ENCODE data around the gene BMPER. TPM values are rescaled to one million over a fixed set of nuclear protein-coding genes. Genes with fewer than 3 reads are reported as not detected.
"Not testable (repeated sequence)": the region's sequence is repeated elsewhere in the genome, so short reads cannot be mapped to it uniquely, and the experiment has no call there.

BMPER gene
- polyA plus RNA-seq, 3 donors from 2014 or later, result not detected

DNA sequence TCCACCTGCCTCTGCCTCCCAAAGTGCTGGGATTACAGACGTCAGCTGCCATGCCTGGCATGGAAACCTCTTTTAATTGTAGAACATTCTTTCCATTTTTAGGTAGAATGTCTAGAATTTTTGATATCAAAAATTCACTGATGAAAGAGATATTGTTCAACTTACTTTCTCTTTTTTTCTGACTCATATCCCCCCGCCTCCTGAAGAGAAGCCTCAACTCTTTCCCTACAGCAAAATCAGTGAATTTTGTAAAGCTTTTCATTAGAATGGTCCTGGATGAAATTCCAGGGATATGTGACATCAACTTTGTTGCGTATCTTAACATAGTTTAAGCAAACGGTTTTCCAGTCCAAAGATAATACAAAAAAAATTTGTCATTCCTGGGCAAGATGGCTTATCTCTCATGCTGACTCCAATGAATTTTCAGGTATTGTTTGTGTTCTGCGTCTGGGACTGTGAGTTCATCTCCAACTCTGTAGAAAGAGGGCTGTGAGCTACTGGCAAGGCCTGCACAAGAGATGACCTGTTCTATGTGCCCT lies 256.8 kb downstream of the BMPER start:
- peaks cover 0 to 4% (median 0%) of the 10 kb centered on the region in 6 donors for H3K9me3 Mint-ChIP-seq
- peaks cover 0 to 5% (median 2%) of the 10 kb centered on the region in 3 donors for H3K27me3 Mint-ChIP-seq (ENCODE audit: low read depth in 3 of 3)
- DNase-seq, result no peak
- no peak overlapping the region for H3K27ac Mint-ChIP-seq
- H3K4me3 Mint-ChIP-seq, result no peak overlapping the region
- H3K4me1 Mint-ChIP-seq, result no peaks in the 10 kb centered on the region
- H3K36me3 Mint-ChIP-seq, result no peaks in the 10 kb centered on the region

DNA sequence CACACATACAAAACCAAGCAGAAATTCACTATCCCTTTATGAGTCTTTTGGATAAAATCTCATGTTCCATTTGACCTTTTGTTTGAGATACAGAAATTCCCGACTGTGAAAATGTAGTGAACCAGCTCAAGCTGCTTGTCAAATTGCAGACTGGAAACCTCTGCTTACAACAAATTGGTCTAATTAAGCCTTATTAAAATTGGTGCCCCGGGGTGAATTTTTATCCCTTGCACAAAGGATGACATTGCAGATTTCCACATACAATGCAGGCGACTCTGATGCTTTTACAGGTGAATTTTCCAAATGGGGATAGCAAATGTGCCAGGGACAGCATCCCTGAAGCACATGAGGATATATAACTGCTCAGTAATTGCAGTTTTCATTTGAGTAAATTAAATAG lies 257.3 kb downstream of the BMPER start:
- H3K9me3 Mint-ChIP-seq, result peaks cover 0 to 4% (median 0%) of the 10 kb centered on the region in 6 donors
- H3K36me3 Mint-ChIP-seq, result no peaks in the 10 kb centered on the region
- H3K4me3 Mint-ChIP-seq, result no peak overlapping the region
- H3K4me1 Mint-ChIP-seq, result no peaks in the 10 kb centered on the region
- DNase-seq, result no peak
- H3K27ac Mint-ChIP-seq, result no peak overlapping the region
- H3K27me3 Mint-ChIP-seq (ENCODE audit: low read depth in 3 of 3), result peaks cover 0 to 5% (median 2%) of the 10 kb centered on the region in 3 donors

DNA sequence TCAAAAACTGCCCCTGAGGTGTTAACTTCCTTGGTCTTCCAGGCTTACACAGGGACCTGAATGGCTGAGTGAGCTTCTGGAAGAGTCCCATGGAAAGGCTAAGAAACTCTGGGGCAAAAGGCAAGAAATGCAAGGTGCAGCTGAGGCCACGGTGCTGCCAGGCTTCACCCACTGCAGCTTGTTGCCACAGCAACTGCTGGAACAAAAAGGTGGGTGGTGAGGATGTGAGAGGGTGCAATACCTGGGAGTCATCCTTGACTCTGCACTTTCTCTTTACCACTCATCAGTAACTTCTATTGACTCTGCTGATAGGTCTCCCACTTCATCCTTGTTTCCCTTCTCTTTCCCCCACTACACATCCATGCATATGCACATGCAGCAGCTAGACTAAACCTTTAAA lies 258.6 kb downstream of the BMPER start:
- Mint-ChIP-seq H3K36me3 (no peaks in the 10 kb centered on the region), H3K4me1 (no peaks in the 10 kb centered on the region), H3K4me3 (no peak overlapping the region), H3K27me3 (ENCODE audit: low read depth in 3 of 3) (peaks cover 0 to 4% (median 3%) of the 10 kb centered on the region in 3 donors), H3K27ac (no peak overlapping the region), H3K9me3 (peaks cover 0 to 4% (median 0%) of the 10 kb centered on the region in 6 donors)
- DNase-seq, result no peak

DNA sequence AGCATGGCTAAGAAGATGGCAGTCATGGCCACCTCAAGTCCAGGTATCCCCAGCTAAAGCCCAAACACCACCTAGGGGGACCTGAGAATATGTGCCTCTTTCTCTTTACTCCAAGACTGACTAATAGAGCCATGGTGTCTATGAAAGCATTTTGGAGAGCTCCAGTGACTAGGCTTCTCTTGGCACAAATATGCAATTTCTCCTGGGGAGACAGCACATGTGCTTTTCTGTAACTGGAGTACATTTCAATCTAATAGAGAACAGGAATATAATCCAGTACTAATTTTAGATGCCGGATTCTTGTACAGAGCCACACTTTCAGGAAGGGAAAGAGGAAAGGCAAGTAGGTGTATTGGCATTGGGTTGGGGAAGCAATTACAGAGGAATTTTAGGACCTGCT lies 260.1 kb downstream of the BMPER start:
- no peaks in the 10 kb centered on the region for H3K36me3 Mint-ChIP-seq

GRCh38 chr7:34165927-34166550 lies 260.7 kb downstream of the BMPER start:
- H3K4me3 Mint-ChIP-seq, result no peak overlapping the region
- H3K36me3 Mint-ChIP-seq, result no peaks in the 10 kb centered on the region
- no peaks in the 10 kb centered on the region for H3K4me1 Mint-ChIP-seq
- DNase-seq, result no peak
- H3K9me3 Mint-ChIP-seq, result no peaks in the 10 kb centered on the region
- H3K27ac Mint-ChIP-seq, result no peak overlapping the region
- peaks cover 0 to 4% (median 3%) of the 10 kb centered on the region in 3 donors for H3K27me3 Mint-ChIP-seq (ENCODE audit: low read depth in 3 of 3)

More for the DNA sequence above, 260.1 kb downstream of the BMPER start:
- no peak for DNase-seq
- Mint-ChIP-seq H3K4me3 (no peak overlapping the region), H3K27ac (no peak overlapping the region), H3K27me3 (ENCODE audit: low read depth in 3 of 3) (peaks cover 0 to 4% (median 3%) of the 10 kb centered on the region in 3 donors), H3K4me1 (no peaks in the 10 kb centered on the region), H3K9me3 (peaks cover 0 to 2% (median 0%) of the 10 kb centered on the region in 6 donors)

DNA sequence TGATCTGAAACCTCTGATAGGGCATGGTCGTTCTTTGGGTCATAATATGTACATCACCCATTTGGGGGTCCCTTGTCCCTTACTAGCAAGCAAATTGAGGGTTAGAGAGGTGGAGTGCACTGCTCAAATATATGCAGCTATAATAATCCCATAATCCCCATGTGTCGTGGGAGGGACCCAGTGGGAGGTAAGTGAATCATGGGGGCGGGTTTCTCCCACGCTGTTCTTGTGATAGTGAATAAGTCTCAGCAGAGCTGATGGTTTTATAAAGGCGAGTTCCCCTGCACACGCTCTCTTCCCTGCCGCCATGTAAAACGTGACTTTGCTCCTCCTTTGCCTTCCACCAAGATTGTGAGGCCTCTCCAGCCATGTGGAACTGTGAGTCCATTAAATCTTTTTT lies 262.7 kb downstream of the BMPER start:
- H3K4me3 Mint-ChIP-seq, result no peak overlapping the region
- no peaks in the 10 kb centered on the region for H3K4me1 Mint-ChIP-seq
- H3K36me3 Mint-ChIP-seq, result no peaks in the 10 kb centered on the region
- peaks cover 0 to 4% (median 3%) of the 10 kb centered on the region in 3 donors for H3K27me3 Mint-ChIP-seq (ENCODE audit: low read depth in 3 of 3)
- H3K27ac Mint-ChIP-seq, result no peak overlapping the region
- no peaks in the 10 kb centered on the region for H3K9me3 Mint-ChIP-seq
- DNase-seq, result no peak

DNA sequence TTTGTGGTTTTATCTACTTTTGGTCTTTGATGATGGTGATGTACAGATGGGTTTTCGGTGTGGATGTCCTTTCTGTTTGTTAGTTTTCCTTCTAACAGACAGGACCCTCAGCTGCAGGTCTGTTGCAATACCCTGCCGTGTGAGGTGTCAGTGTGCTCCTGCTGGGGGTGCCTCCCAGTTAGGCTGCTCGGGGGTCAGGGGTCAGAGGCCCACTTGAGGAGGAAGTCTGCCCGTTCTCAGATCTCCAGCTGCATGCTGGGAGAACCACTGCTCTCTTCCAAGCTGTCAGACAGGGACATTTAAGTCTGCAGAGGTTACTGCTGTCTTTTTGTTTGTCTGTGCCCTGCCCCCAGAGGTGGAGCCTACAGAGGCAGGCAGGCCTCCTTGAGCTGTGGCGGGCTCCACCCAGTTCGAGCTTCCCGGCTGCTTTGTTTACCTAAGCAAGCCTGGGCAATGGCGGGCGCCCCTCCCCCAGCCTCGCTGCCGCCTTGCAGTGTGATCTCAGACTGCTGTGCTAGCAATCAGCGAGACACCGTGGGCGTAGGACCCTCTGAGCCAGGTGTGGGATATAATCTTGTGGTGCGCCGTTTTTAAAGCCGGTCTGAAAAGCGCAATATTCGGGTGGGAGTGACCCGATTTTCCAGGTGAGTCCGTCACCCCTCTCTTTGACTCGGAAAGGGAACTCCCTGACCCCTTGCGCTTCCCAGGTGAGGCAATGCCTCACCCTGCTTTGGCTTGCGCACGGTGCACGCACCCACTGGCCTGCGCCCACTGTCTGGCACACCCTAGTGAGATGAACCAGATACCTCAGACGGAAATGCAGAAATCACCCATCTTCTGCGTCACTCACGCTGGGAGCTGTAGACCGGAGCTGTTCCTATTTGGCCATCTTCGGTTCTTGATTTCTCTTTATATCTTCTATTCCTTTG lies 269.6 kb downstream of the BMPER start:
- DNase-seq; H3K27ac Mint-ChIP-seq; H3K27me3 Mint-ChIP-seq (ENCODE audit: low read depth in 3 of 3); H3K4me1 Mint-ChIP-seq; H3K4me3 Mint-ChIP-seq; H3K36me3 Mint-ChIP-seq: not testable (repeated sequence)
- peaks cover 0 to 23% (median 3%) of the 10 kb centered on the region in 6 donors for H3K9me3 Mint-ChIP-seq

- Mint-ChIP-seq H3K36me3 (no peaks in the 10 kb centered on the region), H3K9me3 (peaks cover 0 to 23% (median 3%) of the 10 kb centered on the region in 6 donors), H3K4me1 (no peaks in the 10 kb centered on the region), H3K27me3 (ENCODE audit: low read depth in 3 of 3) (peaks cover 0 to 3% (median 1%) of the 10 kb centered on the region in 3 donors), H3K27ac (peak overlapping the region in 1 of 6 donors; percentile 39), H3K4me3 (no peak overlapping the region)
- no peak for DNase-seq
Observed at GRCh38 chr7:34175837-34176236, 270.5 kb downstream of the BMPER start.

- no peaks in the 10 kb centered on the region for H3K36me3 Mint-ChIP-seq
- no peak overlapping the region for H3K27ac Mint-ChIP-seq
- no peak overlapping the region for H3K4me3 Mint-ChIP-seq
- peaks cover 0 to 27% (median 4%) of the 10 kb centered on the region in 6 donors for H3K9me3 Mint-ChIP-seq
- H3K4me1 Mint-ChIP-seq, result no peaks in the 10 kb centered on the region
- DNase-seq, result no peak
- peaks cover 0 to 3% (median 1%) of the 10 kb centered on the region in 3 donors for H3K27me3 Mint-ChIP-seq (ENCODE audit: low read depth in 3 of 3)
Observed at GRCh38 chr7:34177476-34177875, 272.1 kb downstream of the BMPER start.

GRCh38 chr7:34181271-34181958 lies 276.1 kb downstream of the BMPER start:
- Mint-ChIP-seq H3K27me3 (ENCODE audit: low read depth in 3 of 3) (no peaks in the 10 kb centered on the region), H3K27ac (no peak overlapping the region), H3K36me3 (no peaks in the 10 kb centered on the region), H3K9me3 (peaks cover 0 to 15% (median 2%) of the 10 kb centered on the region in 6 donors), H3K4me3 (no peak overlapping the region), H3K4me1 (no peaks in the 10 kb centered on the region)
- DNase-seq, result no peak

- Mint-ChIP-seq H3K4me1 (no peaks in the 10 kb centered on the region), H3K9me3 (peaks cover 0 to 5% (median 2%) of the 10 kb centered on the region in 6 donors), H3K36me3 (no peaks in the 10 kb centered on the region), H3K27ac (no peak overlapping the region), H3K4me3 (no peak overlapping the region), H3K27me3 (ENCODE audit: low read depth in 3 of 3) (peaks cover 0 to 1% (median 0%) of the 10 kb centered on the region in 3 donors)
- DNase-seq, result no peak
Observed at GRCh38 chr7:34184466-34184865, 279.1 kb downstream of the BMPER start.

- Mint-ChIP-seq H3K4me3 (no peak overlapping the region), H3K36me3 (no peaks in the 10 kb centered on the region), H3K27me3 (ENCODE audit: low read depth in 3 of 3) (peaks cover 0 to 1% (median 0%) of the 10 kb centered on the region in 3 donors), H3K27ac (no peak overlapping the region), H3K9me3 (peaks cover 0 to 3% (median 0%) of the 10 kb centered on the region in 6 donors), H3K4me1 (no peaks in the 10 kb centered on the region)
- DNase-seq, result no peak
Observed at GRCh38 chr7:34187798-34188307, 282.5 kb downstream of the BMPER start.

- DNase-seq, result no peak
- no peak overlapping the region for H3K27ac Mint-ChIP-seq
- no peak overlapping the region for H3K4me3 Mint-ChIP-seq
- H3K36me3 Mint-ChIP-seq, result no peaks in the 10 kb centered on the region
- peaks cover 0 to 1% (median 0%) of the 10 kb centered on the region in 3 donors for H3K27me3 Mint-ChIP-seq (ENCODE audit: low read depth in 3 of 3)
- peaks cover 0 to 3% (median 0%) of the 10 kb centered on the region in 6 donors for H3K9me3 Mint-ChIP-seq
- no peaks in the 10 kb centered on the region for H3K4me1 Mint-ChIP-seq
Observed at GRCh38 chr7:34189031-34189430, 283.7 kb downstream of the BMPER start.

Measured in immature natural killer cell (primary cell).